GM12875 (cell line): ENCODE results near the gene TRIB2.

Experiments used
- H3K4me3 ChIP-seq: one replicate; pipeline ENCODE4 v1.5.1; 2011; ENCODE audit warnings: low read depth, low read length, control low read depth
- CTCF ChIP-seq: IDR thresholded peaks from 2 replicates; pipeline ENCODE4 v1.5.1; 2011; ENCODE audit warnings: low read depth, mild to moderate bottlenecking, control low read depth, inconsistent platforms, low read length, moderate library complexity, borderline replicate concordance; ENCODE audit not compliant: insufficient read depth

Gene TRIB2

GRCh38 chr2:12733846-12734245, 17.1 kb downstream of the TRIB2 start:
- TF ChIP-seq CTCF = no peak
- H3K4me3 ChIP-seq = no peak overlapping the region

GRCh38 chr2:12734914-12735654, 18.3 kb downstream of the TRIB2 start:
- TF ChIP-seq CTCF = no peak
- H3K4me3 ChIP-seq = no peak overlapping the region

GRCh38 chr2:12737297-12737696, 20.6 kb downstream of the TRIB2 start:
- no peak for TF ChIP-seq CTCF
- H3K4me3 ChIP-seq = no peak overlapping the region

GRCh38 chr2:12737738-12738485, 21.2 kb downstream of the TRIB2 start:
- TF ChIP-seq CTCF = no peak
- no peak overlapping the region for H3K4me3 ChIP-seq

- no peak for TF ChIP-seq CTCF
- no peak overlapping the region for H3K4me3 ChIP-seq
These were observed 23.1 kb downstream of the TRIB2 start for GRCh38 chr2:12739721-12740254.

- H3K4me3 ChIP-seq = no peak overlapping the region
- TF ChIP-seq CTCF = no peak
These were observed 24.6 kb downstream of the TRIB2 start for GRCh38 chr2:12741380-12741779.

- no peak overlapping the region for H3K4me3 ChIP-seq
- no peak for TF ChIP-seq CTCF
These were observed 26.2 kb downstream of the TRIB2 start for GRCh38 chr2:12742891-12743290.
